Right atrium auricular region (tissue), 2 donors: ENCODE measurements around the gene FAM53B. TPM values are rescaled to one million over a fixed set of nuclear protein-coding genes. Genes with fewer than 3 reads are reported as not detected.
"Not testable (repeated sequence)": the region's sequence is repeated elsewhere in the genome, so short reads cannot be mapped to it uniquely, and the experiment has no call there.

Source experiments
- DNase-seq: peaks from one replicate; pipeline ENCODE4 v3.0.0-alpha.2; 2019; ENCODE audit warnings: low spot score
- H3K27ac ChIP-seq, 2 donors: fragments of 200-600 bp; sonication (generic); 1 replicate in 1 of 2; 2 replicates in 1 of 2; pipeline ENCODE4 v1.5.1; 2016 to 2019
- H3K27me3 ChIP-seq, 2 donors: fragments of 200-600 bp; sonication (generic); one replicate each; pipeline versions ENCODE4 v1.5.1 to v1.6.0; 2017 to 2019
- H3K36me3 ChIP-seq: fragments of 200-600 bp; sonication (generic); one replicate; pipeline ENCODE4 v1.5.1; 2016
- H3K4me1 ChIP-seq, 2 donors: fragments of 200-600 bp; sonication (generic); one replicate each; pipeline versions ENCODE4 v1.5.1 to v1.6.0; 2017 to 2019
- H3K4me3 ChIP-seq, 2 donors: fragments of 200-600 bp; sonication (generic); 1 replicate in 1 of 2; 2 replicates in 1 of 2; pipeline ENCODE4 v1.5.1; 2017 to 2019; ENCODE audit warnings: mild to moderate bottlenecking in 1 of 2, moderate library complexity in 1 of 2
- H3K9me3 ChIP-seq, 2 donors: fragments of 200-600 bp; sonication (generic); one replicate each; pipeline ENCODE4 v1.5.1; 2019
- total RNA-seq, 2 donors: library from RNA; depleted of rRNA; stranded (reverse); fragments of >200 nt; gene quantifications; one replicate each; pipeline ENCODE4 v1.1.0, GENCODE V29; 2016
- TF ChIP-seq, protein P1 (sequence below), 2 donors: fragments of 200-600 bp; sonication (generic); IDR thresholded peaks; one replicate each; pipeline ENCODE4 v1.5.1; 2019; ENCODE audit warnings: antibody characterized with exemption in 2 of 2

FAM53B gene
- total RNA-seq, 2 donors from 2014 or later = 30.3 to 31.1 TPM

DNA sequence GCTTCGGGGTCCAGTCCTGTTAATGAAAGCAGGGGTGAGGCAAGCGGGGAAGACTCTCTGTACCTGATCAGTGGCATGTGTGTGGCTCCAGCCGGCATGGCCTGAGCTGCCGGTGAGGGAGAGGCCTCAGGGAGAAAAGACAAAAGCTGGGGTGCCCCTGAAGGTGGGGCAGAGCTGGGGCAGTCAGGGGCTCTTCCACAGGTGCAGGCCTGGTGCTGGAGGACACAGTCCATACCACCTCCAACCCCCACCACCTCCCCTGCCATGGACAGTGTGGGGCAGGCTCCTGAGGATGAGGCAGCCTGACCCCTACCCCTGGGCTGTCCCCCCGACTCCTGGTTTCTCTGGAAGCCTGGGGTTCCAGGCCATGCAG, 153.1 kb downstream of the FAM53B start:
- Histone ChIP-seq H3K36me3 (no peaks in the 10 kb centered on the region), H3K4me1 (peaks cover 0 to 21% of the 10 kb centered on the region in 2 donors), H3K27ac (no peak overlapping the region), H3K9me3 (peaks cover 0 to 7% of the 10 kb centered on the region in 2 donors), H3K4me3 (no peak overlapping the region), H3K27me3 (no peaks in the 10 kb centered on the region)
- TF ChIP-seq, protein P1, sequence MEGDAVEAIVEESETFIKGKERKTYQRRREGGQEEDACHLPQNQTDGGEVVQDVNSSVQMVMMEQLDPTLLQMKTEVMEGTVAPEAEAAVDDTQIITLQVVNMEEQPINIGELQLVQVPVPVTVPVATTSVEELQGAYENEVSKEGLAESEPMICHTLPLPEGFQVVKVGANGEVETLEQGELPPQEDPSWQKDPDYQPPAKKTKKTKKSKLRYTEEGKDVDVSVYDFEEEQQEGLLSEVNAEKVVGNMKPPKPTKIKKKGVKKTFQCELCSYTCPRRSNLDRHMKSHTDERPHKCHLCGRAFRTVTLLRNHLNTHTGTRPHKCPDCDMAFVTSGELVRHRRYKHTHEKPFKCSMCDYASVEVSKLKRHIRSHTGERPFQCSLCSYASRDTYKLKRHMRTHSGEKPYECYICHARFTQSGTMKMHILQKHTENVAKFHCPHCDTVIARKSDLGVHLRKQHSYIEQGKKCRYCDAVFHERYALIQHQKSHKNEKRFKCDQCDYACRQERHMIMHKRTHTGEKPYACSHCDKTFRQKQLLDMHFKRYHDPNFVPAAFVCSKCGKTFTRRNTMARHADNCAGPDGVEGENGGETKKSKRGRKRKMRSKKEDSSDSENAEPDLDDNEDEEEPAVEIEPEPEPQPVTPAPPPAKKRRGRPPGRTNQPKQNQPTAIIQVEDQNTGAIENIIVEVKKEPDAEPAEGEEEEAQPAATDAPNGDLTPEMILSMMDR (IDR thresholded peaks at IDR 0.05) = no peak
- no peak for DNase-seq

DNA sequence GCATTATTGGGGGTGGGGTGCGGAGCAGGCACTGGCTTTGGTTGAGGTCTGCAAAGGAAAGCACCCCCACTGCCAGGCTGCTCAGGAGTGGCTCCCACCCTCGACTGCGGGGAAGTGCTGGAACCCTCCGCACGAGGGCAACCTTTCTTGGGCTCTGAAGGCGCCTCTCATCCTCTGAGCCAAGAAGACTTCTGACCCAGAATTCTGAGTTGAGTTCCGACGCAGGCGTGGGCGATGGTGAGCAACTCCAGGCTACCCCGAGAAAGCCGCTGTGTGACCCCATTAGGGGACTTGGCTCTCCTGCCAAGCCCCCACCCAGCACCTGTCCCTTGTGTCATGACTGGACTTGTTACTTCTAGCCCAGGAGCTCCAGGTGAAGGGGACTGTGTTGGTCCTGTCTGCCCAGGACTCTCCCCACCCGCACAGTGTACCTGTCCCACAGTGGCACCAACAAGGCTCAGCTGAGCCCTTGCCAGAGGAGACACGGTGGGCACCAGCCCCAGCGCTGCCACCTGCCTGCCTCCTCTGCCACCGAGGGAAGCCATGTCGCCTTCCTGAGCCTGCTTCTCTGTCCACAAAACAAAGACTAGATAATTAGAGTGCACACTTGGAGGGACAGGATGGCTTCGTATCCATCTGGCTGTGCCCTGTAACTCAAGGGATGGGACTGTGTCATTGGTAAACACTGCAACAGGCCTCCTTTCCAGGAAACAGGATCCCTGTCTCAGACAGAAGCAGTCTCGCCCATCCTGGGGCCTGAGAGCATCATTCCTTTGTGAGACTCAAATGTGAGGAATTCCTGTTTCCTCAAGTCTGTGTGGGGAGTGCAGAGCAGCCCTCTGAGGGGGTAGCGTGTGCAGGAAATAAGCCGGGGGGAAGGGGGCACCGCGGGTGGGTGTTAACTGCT, 153.7 kb downstream of the FAM53B start:
- Histone ChIP-seq H3K36me3 (no peaks in the 10 kb centered on the region), H3K27me3 (no peaks in the 10 kb centered on the region), H3K4me3 (no peak overlapping the region), H3K27ac (no peak overlapping the region), H3K9me3 (peaks cover 0 to 7% of the 10 kb centered on the region in 2 donors), H3K4me1 (peaks cover 0 to 21% of the 10 kb centered on the region in 2 donors)
- TF ChIP-seq, protein P1 (IDR thresholded peaks at IDR 0.05) = no peak
- DNase-seq = no peak

DNA sequence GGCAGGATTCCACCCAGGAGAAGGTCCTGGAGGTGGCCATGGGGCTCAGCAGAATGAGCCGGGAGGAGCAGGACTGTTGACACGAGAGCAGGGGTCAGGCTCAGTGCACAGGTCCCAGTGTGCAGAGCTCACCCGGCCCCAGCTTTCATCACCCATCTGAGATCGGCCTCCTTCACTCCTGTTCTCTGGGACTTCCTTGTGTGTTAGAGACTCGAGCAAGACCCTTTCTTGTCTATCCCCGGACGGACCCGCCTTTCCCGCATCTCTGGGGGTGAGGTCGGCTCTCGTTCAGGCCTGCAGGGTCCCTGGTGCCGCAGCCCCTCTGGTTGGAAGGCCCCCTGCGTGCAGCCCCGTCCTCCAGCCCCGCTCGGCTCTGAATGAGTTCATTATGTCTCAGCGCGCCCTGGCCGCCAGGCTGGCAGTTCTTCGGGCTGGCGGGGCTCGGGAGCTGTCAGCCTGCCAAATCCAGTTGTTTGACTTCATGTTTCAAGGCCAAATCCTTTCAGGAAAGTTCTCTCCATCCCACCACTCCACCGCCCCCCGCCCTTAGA, 154.6 kb downstream of the FAM53B start:
- no peak for DNase-seq
- peaks cover 0 to 21% of the 10 kb centered on the region in 2 donors for H3K4me1 ChIP-seq
- H3K36me3 ChIP-seq = no peaks in the 10 kb centered on the region
- no peak overlapping the region for H3K4me3 ChIP-seq
- no peak overlapping the region for H3K27ac ChIP-seq
- no peaks in the 10 kb centered on the region for H3K27me3 ChIP-seq
- peaks cover 0 to 7% of the 10 kb centered on the region in 2 donors for H3K9me3 ChIP-seq
- TF ChIP-seq, protein P1 (IDR thresholded peaks at IDR 0.05) = no peak

DNA sequence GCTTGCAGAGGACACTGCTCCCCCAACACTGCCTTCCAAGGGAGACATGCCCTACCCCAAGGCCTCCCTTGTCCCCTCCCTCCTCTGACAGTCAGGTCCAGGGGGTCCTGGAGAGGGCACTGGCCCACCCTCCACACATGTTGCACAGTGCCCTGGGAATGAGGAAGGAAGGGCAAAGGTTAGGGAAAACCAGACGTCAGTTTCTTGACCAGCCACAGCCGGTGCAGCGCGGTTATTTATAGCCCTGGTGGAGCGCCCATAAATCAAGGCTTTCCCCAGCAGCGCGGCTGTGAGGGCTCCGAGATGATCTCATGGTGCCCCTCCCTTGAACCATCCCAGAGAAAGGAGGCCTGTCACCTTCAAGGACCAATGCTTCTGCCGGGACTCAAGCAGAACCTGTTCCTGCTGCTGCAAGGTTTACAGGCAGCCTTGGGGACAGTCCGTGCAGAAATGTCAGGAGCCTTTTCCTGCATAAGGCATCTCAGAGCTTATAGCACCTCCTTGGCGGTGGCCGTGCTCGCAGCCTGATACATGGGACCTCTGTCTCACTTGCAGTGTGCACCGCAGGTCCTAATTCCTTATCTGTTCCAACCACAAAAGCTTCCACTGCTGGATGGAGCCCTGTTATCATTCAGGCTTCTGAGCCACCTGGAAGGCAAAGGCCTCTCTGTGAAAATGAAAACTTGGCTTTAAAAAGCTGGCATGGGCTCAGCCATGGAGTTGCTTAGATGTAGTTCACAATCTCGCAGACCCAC, 155.3 kb downstream of the FAM53B start:
- H3K4me3 ChIP-seq = no peak overlapping the region
- peak; percentile 69 for DNase-seq
- no peaks in the 10 kb centered on the region for H3K36me3 ChIP-seq
- H3K27ac ChIP-seq = no peak overlapping the region
- TF ChIP-seq, protein P1 (IDR thresholded peaks at IDR 0.05) = no peak
- H3K4me1 ChIP-seq = peaks cover 0 to 21% of the 10 kb centered on the region in 2 donors
- H3K9me3 ChIP-seq = peaks cover 0 to 7% of the 10 kb centered on the region in 2 donors
- H3K27me3 ChIP-seq = no peaks in the 10 kb centered on the region

DNA sequence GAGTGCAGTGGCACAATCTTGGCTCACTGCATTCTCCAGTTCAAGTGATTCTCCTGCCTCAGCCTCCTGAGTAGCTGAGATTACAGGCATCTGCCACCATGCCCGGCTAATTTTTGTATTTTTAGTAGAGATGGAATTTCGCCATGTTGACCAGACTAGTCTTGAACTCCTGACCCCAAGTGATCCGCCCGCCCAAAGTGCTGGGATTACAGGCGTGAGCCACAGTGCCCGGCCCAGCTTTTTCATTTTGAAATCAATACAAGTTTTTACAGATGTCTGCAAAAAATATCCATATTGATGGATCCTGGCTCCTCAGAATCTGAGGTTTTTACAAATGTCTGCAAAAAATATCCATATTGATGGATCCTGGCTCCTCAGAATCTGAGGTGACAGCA, 155.8 kb downstream of the FAM53B start:
- H3K9me3 ChIP-seq, H3K4me3 ChIP-seq, H3K27ac ChIP-seq, DNase-seq, H3K27me3 ChIP-seq, H3K36me3 ChIP-seq: not testable (repeated sequence)
- peaks cover 0 to 21% of the 10 kb centered on the region in 2 donors for H3K4me1 ChIP-seq

DNA sequence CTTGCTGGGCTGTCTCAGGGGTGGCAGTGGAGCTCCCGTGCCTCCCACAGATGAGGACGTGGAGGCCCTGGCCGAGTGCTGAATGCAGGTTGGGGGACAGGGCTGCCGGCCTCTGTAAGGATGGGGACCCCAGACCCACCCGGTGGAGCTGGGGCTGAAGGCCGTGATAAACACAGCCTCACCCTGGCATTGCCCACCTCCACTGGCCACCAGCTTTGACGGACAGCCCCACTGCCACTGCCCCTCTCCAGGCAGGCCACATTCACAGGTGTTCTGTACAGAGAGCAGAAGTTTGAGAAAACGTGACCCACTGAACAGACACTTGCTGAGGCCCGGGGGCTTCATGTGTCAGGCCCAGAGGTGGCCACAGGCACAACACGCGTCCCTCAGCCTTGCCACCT, 156.4 kb downstream of the FAM53B start:
- Histone ChIP-seq H3K27ac (no peak overlapping the region), H3K4me1 (peaks cover 0 to 21% of the 10 kb centered on the region in 2 donors), H3K36me3 (no peaks in the 10 kb centered on the region), H3K27me3 (no peaks in the 10 kb centered on the region), H3K4me3 (no peak overlapping the region), H3K9me3 (peaks cover 0 to 7% of the 10 kb centered on the region in 2 donors)
- DNase-seq = no peak
- TF ChIP-seq, protein P1 (IDR thresholded peaks at IDR 0.05) = no peak
